SK-N-MC (cell line): Measurements from ENCODE around the gene SMARCAD1.

Experiments used
- EZH2 ChIP-seq: fragments of 200-600 bp; sonication (generic); IDR thresholded peaks from one replicate; pipeline ENCODE4 v1.6.1; 2017; ENCODE audit warnings: antibody characterized with exemption
- POLR2AphosphoS5 ChIP-seq: IDR thresholded peaks from 2 replicates; pipeline ENCODE4 v1.6.1; 2012; ENCODE audit warnings: mild to moderate bottlenecking, low read depth, low read length, borderline replicate concordance

- TF ChIP-seq EZH2 (no peak), POLR2AphosphoS5 (no peak)
Measured at GRCh38 chr4:94216394-94216793, 8.7 kb downstream of the SMARCAD1 start.
